ENCODE data around the gene FAN1. TPM values are rescaled to one million over a fixed set of nuclear protein-coding genes. Genes with fewer than 3 reads are reported as not detected.

The FAN1 gene
- total and polyA plus RNA-seq, 2 of the 13 experiments (the other 11 are each of a cell fraction or from before 2014, with no cell fraction given): 10.8 to 20.1 TPM

DNA sequence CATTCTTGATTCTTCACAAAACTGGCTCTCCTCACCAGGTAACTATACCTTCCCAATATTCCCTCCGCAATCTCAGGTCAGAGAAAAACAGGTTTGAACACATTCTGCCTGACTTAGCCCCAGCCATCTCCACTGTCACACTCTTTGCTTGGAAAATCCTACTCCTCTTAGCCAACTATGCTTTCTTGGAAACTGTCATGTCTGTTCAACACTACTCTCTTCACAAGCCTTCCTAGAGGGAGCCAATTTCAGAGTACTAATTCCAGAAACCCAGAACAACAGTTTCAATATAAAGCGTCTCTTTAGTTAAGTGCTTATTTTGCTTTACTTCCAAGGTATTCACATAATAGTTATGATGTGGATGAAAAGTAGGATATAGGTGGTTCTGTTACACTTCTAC, 66.0 kb downstream of the FAN1 start:
- H3K4me2 ChIP-seq (ENCODE audit: low read depth, low read length): no peak overlapping the region
- H2AFZ ChIP-seq (ENCODE audit: low read length): no peak overlapping the region
- 98% methylated on average over 2 of the region's 2 CpGs for WGBS (ENCODE audit: low lambda C conversion rate)
- no peak overlapping the region for H3K27ac ChIP-seq (ENCODE audit: extremely low read length, insufficient read depth, low read length)
- CTCF ChIA-PET (ENCODE audit: low intra/inter-chr PET ratio, low total read pairs): no interaction called here
- TF ChIP-seq MEIS2 (CRISPR knock-in tag; IDR thresholded peaks at IDR 0.05) (no peak), SAFB2 (CRISPR knock-in tag; IDR thresholded peaks at IDR 0.05; ENCODE audit: borderline replicate concordance, low read depth) (no peak), FOSL1 (CRISPR knock-in tag; IDR thresholded peaks at IDR 0.05; ENCODE audit: borderline replicate concordance) (no peak), ZNF556 (CRISPR knock-in tag; IDR thresholded peaks at IDR 0.05; ENCODE audit: borderline replicate concordance) (no peak), ZBTB46 (CRISPR knock-in tag; IDR thresholded peaks at IDR 0.05; ENCODE audit: borderline replicate concordance) (no peak), SMYD3 (CRISPR knock-in tag; IDR thresholded peaks at IDR 0.05) (no peak)
- TF ChIP-seq, protein P1, sequence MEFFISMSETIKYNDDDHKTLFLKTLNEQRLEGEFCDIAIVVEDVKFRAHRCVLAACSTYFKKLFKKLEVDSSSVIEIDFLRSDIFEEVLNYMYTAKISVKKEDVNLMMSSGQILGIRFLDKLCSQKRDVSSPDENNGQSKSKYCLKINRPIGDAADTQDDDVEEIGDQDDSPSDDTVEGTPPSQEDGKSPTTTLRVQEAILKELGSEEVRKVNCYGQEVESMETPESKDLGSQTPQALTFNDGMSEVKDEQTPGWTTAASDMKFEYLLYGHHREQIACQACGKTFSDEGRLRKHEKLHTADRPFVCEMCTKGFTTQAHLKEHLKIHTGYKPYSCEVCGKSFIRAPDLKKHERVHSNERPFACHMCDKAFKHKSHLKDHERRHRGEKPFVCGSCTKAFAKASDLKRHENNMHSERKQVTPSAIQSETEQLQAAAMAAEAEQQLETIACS (CRISPR knock-in tag; IDR thresholded peaks at IDR 0.05): no peak
- TF ChIP-seq, protein P2, sequence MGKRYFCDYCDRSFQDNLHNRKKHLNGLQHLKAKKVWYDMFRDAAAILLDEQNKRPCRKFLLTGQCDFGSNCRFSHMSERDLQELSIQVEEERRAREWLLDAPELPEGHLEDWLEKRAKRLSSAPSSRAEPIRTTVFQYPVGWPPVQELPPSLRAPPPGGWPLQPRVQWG (CRISPR knock-in tag; IDR thresholded peaks at IDR 0.05; ENCODE audit: borderline replicate concordance, low read depth): no peak
- no peak for ATAC-seq
- peaks cover 7 to 66% of the 10 kb centered on the region in 2 experiments for H3K36me3 ChIP-seq (replicated peaks in 1 of 2; ENCODE audit: control insufficient read depth in 1 of 2, insufficient read depth in 2 of 2, low read length in 2 of 2)
- no TSS peak for BruUV-seq (replicated peaks)
- no peak overlapping the region for H3K9ac ChIP-seq (ENCODE audit: insufficient read depth, low read depth, low read length)
- DNase-seq (ENCODE audit: low spot score): no peak
- no peaks in the 10 kb centered on the region for H4K20me1 ChIP-seq (ENCODE audit: insufficient read depth, low read length)
- no peaks in the 10 kb centered on the region for H3K27me3 ChIP-seq (ENCODE audit: control insufficient read depth in 1 of 2, insufficient read depth in 2 of 2, low read length in 2 of 2)
- in situ Hi-C loops (cut with HindIII; ENCODE audit: extremely low pct_ligation_motif_present, low pct_unique_long_range_greater_than_20kb): no loop called here
- no peaks in the 10 kb centered on the region for H3K4me1 ChIP-seq (ENCODE audit: insufficient read depth, low read length)
- POLR2A ChIA-PET: no interaction called here
- intact Hi-C loops (cut with micrococcal nuclease; ENCODE audit: unreplicated experiment): no loop called here
- H3K9me3 ChIP-seq (ENCODE audit: low read length): no peaks in the 10 kb centered on the region
- H3K79me2 ChIP-seq (ENCODE audit: insufficient read depth, low read length): peaks cover 3% of the 10 kb centered on the region
- FAIRE-seq: no peak
- no peak overlapping the region for H3K4me3 ChIP-seq (replicated peaks in 1 of 3; ENCODE audit: insufficient read depth in 1 of 3, low read depth in 2 of 3, low read length in 3 of 3)
